KMS-11 (cell line): Measurements from ENCODE around the gene LAMA2.
"Not testable (repeated sequence)": the region's sequence is repeated elsewhere in the genome, so short reads cannot be mapped to it uniquely, and the experiment has no call there.

ENCODE experiments used
- H2AFZ ChIP-seq: fragments of 200-600 bp; sonication (generic); 2 replicates; pipeline ENCODE4 v1.6.1; 2016; ENCODE audit warnings: antibody characterized with exemption, mixed run types, low read depth
- H3K27ac ChIP-seq: fragments of 200-600 bp; sonication (generic); 2 replicates; pipeline ENCODE4 v1.6.1; 2016; ENCODE audit warnings: mild to moderate bottlenecking, mixed run types
- H3K27me3 ChIP-seq: fragments of 200-600 bp; sonication (generic); 2 replicates; pipeline ENCODE4 v1.6.1; 2017; ENCODE audit warnings: mild to moderate bottlenecking, low read depth, mixed run types, moderate library complexity; ENCODE audit not compliant: insufficient read depth
- H3K36me3 ChIP-seq: fragments of 200-600 bp; sonication (generic); 2 replicates; pipeline ENCODE4 v1.6.1; 2017; ENCODE audit warnings: mild to moderate bottlenecking, mixed run types; ENCODE audit not compliant: insufficient read depth
- H3K4me1 ChIP-seq: fragments of 200-600 bp; sonication (generic); 2 replicates; pipeline ENCODE4 v1.6.1; 2016; ENCODE audit warnings: mild to moderate bottlenecking, low read depth, mixed run types; ENCODE audit not compliant: poor library complexity, severe bottlenecking
- H3K4me2 ChIP-seq: fragments of 200-600 bp; sonication (generic); 2 replicates; pipeline ENCODE4 v1.7.0; 2016; ENCODE audit warnings: mild to moderate bottlenecking, mixed run types
- H3K4me3 ChIP-seq: fragments of 200-600 bp; sonication (generic); IDR thresholded peaks from 2 replicates; pipeline ENCODE4 v1.6.1; 2017; ENCODE audit warnings: low read depth, low read length, mixed read lengths; ENCODE audit not compliant: insufficient read depth
- H3K79me2 ChIP-seq: fragments of 200-600 bp; sonication (generic); 2 replicates; pipeline ENCODE4 v1.6.1; 2016; ENCODE audit warnings: low read depth, mixed run types; ENCODE audit not compliant: insufficient read depth
- H3K9ac ChIP-seq: fragments of 200-600 bp; sonication (generic); 2 replicates; pipeline ENCODE4 v1.6.1; 2016; ENCODE audit warnings: mild to moderate bottlenecking, mixed run types
- H4K20me1 ChIP-seq: fragments of 200-600 bp; sonication (generic); 2 replicates; pipeline ENCODE4 v1.6.1; 2016; ENCODE audit warnings: mild to moderate bottlenecking, mixed run types; ENCODE audit not compliant: insufficient read depth
- CTCF ChIP-seq: fragments of 200-600 bp; sonication (generic); conservative IDR thresholded peaks from 2 replicates; pipeline ENCODE4 v1.6.1; 2017; ENCODE audit warnings: low read depth, mild to moderate bottlenecking, antibody characterized with exemption, low read length, moderate library complexity, mixed read lengths

Gene LAMA2

GRCh38 chr6:129050086-129050485 is 167.1 kb downstream of the LAMA2 start:
- Histone ChIP-seq H3K27ac (no peak overlapping the region), H3K4me3 (no peak overlapping the region), H3K36me3 (no peaks in the 10 kb centered on the region), H3K79me2 (no peaks in the 10 kb centered on the region), H3K9ac (no peak overlapping the region), H3K4me2 (no peak overlapping the region), H4K20me1 (no peaks in the 10 kb centered on the region), H3K27me3 (no peaks in the 10 kb centered on the region), H3K4me1 (no peaks in the 10 kb centered on the region), H2AFZ (no peak overlapping the region)
- TF ChIP-seq CTCF, result no peak

DNA sequence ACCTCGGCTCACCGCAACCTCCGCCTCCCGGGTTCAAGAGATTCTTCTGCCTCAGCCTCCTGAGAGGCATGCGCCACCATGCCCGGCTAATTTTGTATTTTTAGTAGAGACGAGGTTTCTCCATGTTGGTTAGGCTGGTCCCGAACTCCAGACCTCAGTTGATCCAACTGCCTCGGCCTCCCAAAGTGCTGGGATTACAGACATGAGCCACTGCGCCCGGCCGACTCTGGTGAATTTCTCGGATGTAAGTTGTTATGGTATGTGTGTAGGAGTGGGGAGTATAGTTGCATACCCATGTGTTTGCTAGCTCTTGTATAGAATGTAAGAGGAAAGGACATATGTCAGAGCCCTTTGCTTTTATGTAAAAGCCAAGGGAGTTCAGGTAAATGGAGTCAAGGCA is 170.2 kb downstream of the LAMA2 start:
- H3K27ac ChIP-seq, result not testable (repeated sequence)

GRCh38 chr6:129055796-129056195 is 172.9 kb downstream of the LAMA2 start:
- H3K79me2 ChIP-seq, result no peaks in the 10 kb centered on the region
- H4K20me1 ChIP-seq, result no peaks in the 10 kb centered on the region
- no peaks in the 10 kb centered on the region for H3K4me1 ChIP-seq
- no peak overlapping the region for H3K4me3 ChIP-seq
- TF ChIP-seq CTCF, result no peak
- no peak overlapping the region for H3K27ac ChIP-seq
- no peak overlapping the region for H2AFZ ChIP-seq
- no peak overlapping the region for H3K4me2 ChIP-seq
- no peaks in the 10 kb centered on the region for H3K36me3 ChIP-seq
- H3K27me3 ChIP-seq, result no peaks in the 10 kb centered on the region
- no peak overlapping the region for H3K9ac ChIP-seq

More for the DNA sequence above, 170.2 kb downstream of the LAMA2 start:
- not testable (repeated sequence) for H3K4me1 ChIP-seq, H3K4me3 ChIP-seq, H3K27me3 ChIP-seq, H3K4me2 ChIP-seq, H4K20me1 ChIP-seq, H3K36me3 ChIP-seq, H3K9ac ChIP-seq, H3K79me2 ChIP-seq, H2AFZ ChIP-seq

GRCh38 chr6:129059650-129060049 is 176.7 kb downstream of the LAMA2 start:
- H4K20me1 ChIP-seq, result no peaks in the 10 kb centered on the region

GRCh38 chr6:129069006-129069405 is 186.1 kb downstream of the LAMA2 start:
- H3K9ac ChIP-seq, result no peak overlapping the region
- H3K36me3 ChIP-seq, result no peaks in the 10 kb centered on the region
- H3K79me2 ChIP-seq, result no peaks in the 10 kb centered on the region
- H3K4me1 ChIP-seq, result no peaks in the 10 kb centered on the region
- H3K4me2 ChIP-seq, result no peak overlapping the region
- H3K27ac ChIP-seq, result no peak overlapping the region
- H3K4me3 ChIP-seq, result no peak overlapping the region
- H2AFZ ChIP-seq, result no peak overlapping the region
- no peaks in the 10 kb centered on the region for H4K20me1 ChIP-seq
- TF ChIP-seq CTCF, result no peak
- H3K27me3 ChIP-seq, result no peaks in the 10 kb centered on the region

More at GRCh38 chr6:129059650-129060049, 176.7 kb downstream of the LAMA2 start:
- Histone ChIP-seq H3K4me2 (no peak overlapping the region), H3K79me2 (no peaks in the 10 kb centered on the region), H3K27ac (no peak overlapping the region), H3K27me3 (no peaks in the 10 kb centered on the region), H3K4me1 (no peaks in the 10 kb centered on the region), H3K36me3 (no peaks in the 10 kb centered on the region), H3K9ac (no peak overlapping the region), H2AFZ (no peak overlapping the region), H3K4me3 (no peak overlapping the region)
- no peak for TF ChIP-seq CTCF
